Placental epithelial cell (primary cell): Measurements from ENCODE around the gene PICALM. TPM values are rescaled to one million over a fixed set of nuclear protein-coding genes. Genes with fewer than 3 reads are reported as not detected.

ENCODE experiments used
- total RNA-seq: library from RNA; depleted of rRNA; stranded (reverse); fragments of >200 nt; gene quantifications from 2 replicates; pipeline ENCODE4 v1.2.3, GENCODE V29; 2012

PICALM gene
- 223 and 261 TPM in 2 replicates for total RNA-seq

GRCh38 chr11:86068951-86069407, at the start of gene PICALM:
PICALM (minus strand) TSS chr11:86069084; CDS start chr11:86068780, 304 bp downstream.

Other genes with a start within 250 kb of the PICALM start
- not detected in 2 replicates for gene CCDC83, start 213.7 kb downstream of the PICALM start, total RNA-seq
- gene EED, start 175.7 kb upstream of the PICALM start, total RNA-seq, result 13.7 and 20.8 TPM in 2 replicates
- 53.8 and 72.7 TPM in 2 replicates for gene HIKESHI, start 233.2 kb upstream of the PICALM start, total RNA-seq